Cardiac muscle cell (in vitro differentiated cells and primary cell): ENCODE results near the gene ENSA. TPM values are rescaled to one million over a fixed set of nuclear protein-coding genes. Genes with fewer than 3 reads are reported as not detected.

Experiments
- DNase-seq, 2 donors: peaks; one replicate each; pipeline versions ENCODE4 v3.0.0 to v3.0.0-alpha.2; 2010 to 2017; ENCODE audit warnings: low read depth in 1 of 2, low spot score in 1 of 2
- H3K27ac ChIP-seq: fragments of 200-600 bp; sonication (generic); 2 replicates; pipeline ENCODE4 v1.5.1; 2016
- H3K27me3 ChIP-seq: fragments of 200-600 bp; sonication (generic); 2 replicates; pipeline ENCODE4 v1.6.0; 2016; ENCODE audit warnings: control low read depth
- H3K36me3 ChIP-seq: fragments of 200-600 bp; sonication (generic); 2 replicates; pipeline ENCODE4 v1.5.1; 2016; ENCODE audit warnings: control low read depth
- H3K4me1 ChIP-seq: fragments of 200-600 bp; sonication (generic); 2 replicates; pipeline ENCODE4 v1.8.1; 2017; ENCODE audit warnings: low read depth, mild to moderate bottlenecking, mixed run types
- H3K4me3 ChIP-seq: fragments of 200-600 bp; sonication (generic); 2 replicates; pipeline ENCODE4 v1.5.1; 2016; ENCODE audit warnings: mild to moderate bottlenecking
- H3K9me3 ChIP-seq: fragments of 200-600 bp; sonication (generic); 2 replicates; pipeline ENCODE4 v1.5.1; 2017; ENCODE audit warnings: low read depth, mild to moderate bottlenecking, control low read depth
- CTCF ChIP-seq: IDR thresholded peaks from 2 replicates; pipeline ENCODE4 v1.5.1; 2012; ENCODE audit warnings: low read depth, mild to moderate bottlenecking, low read length
- polyA plus RNA-seq: library from polyadenylated mRNA; unstranded; fragments of >200 nt; fragmentation: Nextera tagmentation; extraction: Ambion mirVana; gene quantifications from 2 replicates; pipeline ENCODE4 v1.2.1, GENCODE V29; 2016
- total RNA-seq: library from RNA; depleted of rRNA; stranded (reverse); fragments of >200 nt; gene quantifications from 2 replicates; pipeline ENCODE4 v1.2.3, GENCODE V29; 2016

The ENSA gene
- total and polyA plus RNA-seq, 2 experiments from 2014 or later, result 65.9 to 82.2 TPM

GRCh38 chr1:150572918-150573647 is 56.3 kb downstream of the ENSA start:
- peak in 1 of 2 donors; percentile 49 for DNase-seq
- Histone ChIP-seq H3K36me3 (peaks cover 39% of the 10 kb centered on the region), H3K27me3 (no peaks in the 10 kb centered on the region), H3K4me3 (no peak overlapping the region), H3K4me1 (peaks cover 40% of the 10 kb centered on the region), H3K27ac (peak overlapping the region; percentile 44), H3K9me3 (no peaks in the 10 kb centered on the region)
- TF ChIP-seq CTCF, result no peak

Other genes with a start within 250 kb of the ENSA start
- gene TARS2, start 142.2 kb downstream of the ENSA start, total RNA-seq, result 34.5 and 35.7 TPM in 2 replicates
- 46.8 and 62.5 TPM in 2 replicates for gene TARS2, start 142.2 kb downstream of the ENSA start, polyA plus RNA-seq
- gene ECM1, start 121.5 kb downstream of the ENSA start, total RNA-seq, result 0.78 and 1.9 TPM in 2 replicates
- 1.9 and 2.9 TPM in 2 replicates for gene ECM1, start 121.5 kb downstream of the ENSA start, polyA plus RNA-seq
- 3.9 TPM in 1 of 2 replicates, not detected in the other for gene FALEC, start 113.9 kb downstream of the ENSA start, total RNA-seq
- gene FALEC, start 113.9 kb downstream of the ENSA start, polyA plus RNA-seq, result 4.7 and 6.2 TPM in 2 replicates
- gene ADAMTSL4, start 80.2 kb downstream of the ENSA start, total RNA-seq, result 28.8 and 44.2 TPM in 2 replicates
- 51.9 and 65.5 TPM in 2 replicates for gene ADAMTSL4, start 80.2 kb downstream of the ENSA start, polyA plus RNA-seq
- gene MCL1, start 50.0 kb downstream of the ENSA start, total RNA-seq, result 96.5 and 101 TPM in 2 replicates
- 61.2 and 65.2 TPM in 2 replicates for gene MCL1, start 50.0 kb downstream of the ENSA start, polyA plus RNA-seq
- 6.6 and 11.8 TPM in 2 replicates for gene GOLPH3L, start 67.5 kb upstream of the ENSA start, total RNA-seq
- 17.4 and 22.3 TPM in 2 replicates for gene GOLPH3L, start 67.5 kb upstream of the ENSA start, polyA plus RNA-seq
- gene HORMAD1, start 91.3 kb upstream of the ENSA start, total RNA-seq, result not detected in 2 replicates
- gene HORMAD1, start 91.3 kb upstream of the ENSA start, polyA plus RNA-seq, result not detected in 2 replicates
- 0.03 TPM in 1 of 2 replicates, not detected in the other for gene CTSS, start 136.2 kb upstream of the ENSA start, total RNA-seq
- gene CTSS, start 136.2 kb upstream of the ENSA start, polyA plus RNA-seq, result not detected in 2 replicates
- gene CTSK, start 178.6 kb upstream of the ENSA start, total RNA-seq, result 1.7 and 2.0 TPM in 2 replicates
- gene CTSK, start 178.6 kb upstream of the ENSA start, polyA plus RNA-seq, result 2.2 and 3.8 TPM in 2 replicates
- gene ARNT, start 247.0 kb upstream of the ENSA start, total RNA-seq, result 46.8 and 87.3 TPM in 2 replicates
- gene ARNT, start 247.0 kb upstream of the ENSA start, polyA plus RNA-seq, result 29.4 and 44.0 TPM in 2 replicates